Placental pericyte (primary cell): ENCODE results near the gene SAFB2. TPM values are rescaled to one million over a fixed set of nuclear protein-coding genes. Genes with fewer than 3 reads are reported as not detected.
A peak's percentile ranks its signal among the peaks of the same experiment; 100 is the strongest.

Source experiments
- small RNA-seq: library from RNA; depleted of rRNA; stranded (forward); fragments of <200 nt; gene quantifications from one replicate; pipeline ENCODE3, GENCODE V24; 2012; ENCODE audit warnings: low replicate concordance
- total RNA-seq: library from RNA; depleted of rRNA; stranded (reverse); fragments of >200 nt; gene quantifications from 2 replicates; pipeline ENCODE4 v1.2.3, GENCODE V29; 2012

The SAFB2 gene
- total RNA-seq: 34.8 and 38.8 TPM in 2 replicates

GRCh38 chr19:5622465-5623396, at the start of gene SAFB2, which contains the start of gene SAFB:
Gene SAFB2 (minus strand): TSS chr19:5622776. CDS start chr19:5622715, 61 bp downstream.
Gene SAFB (plus strand): TSS chr19:5623083. CDS start chr19:5623206, 123 bp downstream.

DNA sequence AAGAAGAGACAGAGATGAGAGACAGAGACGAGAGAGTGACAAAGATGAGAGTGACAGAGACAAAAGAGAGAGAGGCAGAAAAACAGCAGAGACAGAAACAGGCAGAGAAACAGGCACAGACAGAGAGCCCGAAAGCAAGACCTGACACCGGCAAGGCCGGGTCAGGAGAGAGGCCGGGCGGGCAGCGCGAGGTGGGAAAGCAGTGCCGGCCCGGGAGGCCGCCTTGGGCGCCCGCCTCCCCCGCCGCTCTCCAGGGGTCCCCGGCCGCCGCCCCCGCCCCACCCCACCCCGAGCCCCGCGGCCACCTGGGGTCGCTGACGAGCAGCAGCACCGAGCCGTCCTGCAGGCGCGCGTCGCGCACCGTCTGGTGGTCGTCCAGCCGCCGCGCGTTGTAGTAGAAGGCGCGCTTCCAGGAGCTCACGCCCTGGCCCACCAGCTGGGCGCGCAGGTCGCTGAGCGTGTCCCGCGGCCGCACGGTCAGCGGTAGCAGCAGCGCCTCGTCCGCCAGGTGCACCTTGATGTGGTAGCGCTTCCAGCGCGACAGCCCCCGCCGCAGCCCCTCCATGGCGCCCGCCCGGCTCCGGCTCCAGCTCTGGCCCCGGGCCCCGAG, 55.1 kb downstream of the SAFB2 start, which contains the start of gene TINCR:
TINCR (minus strand) TSS at position 594 of the 610 bp plus-strand sequence.

Small RNA genes within 50 kb of the gene (small RNA-seq; reads per million reads assigned to genes)
- 0.65 reads per million, percentile 28 among the genes with 10 or more reads in this experiment for gene SNRPEP4

Other genes starting within 250 kb of the SAFB2 start
- not detected in 2 replicates for gene ZNRF4, start 167.4 kb downstream of the SAFB2 start, total RNA-seq
- gene TINCR, start 54.8 kb downstream of the SAFB2 start, total RNA-seq: 0.22 and 0.57 TPM in 2 replicates
- gene SAFB, start 307 bp upstream of the SAFB2 start, total RNA-seq: 41.8 and 60.4 TPM in 2 replicates
- gene MICOS13, start 57.7 kb upstream of the SAFB2 start, total RNA-seq: 23.6 and 25.3 TPM in 2 replicates
- 9.2 TPM in 2 replicates for gene HSD11B1L, start 58.3 kb upstream of the SAFB2 start, total RNA-seq
- gene RPL36, start 67.5 kb upstream of the SAFB2 start, total RNA-seq: 150 and 194 TPM in 2 replicates
- 107 and 358 TPM in 2 replicates for gene LONP1, start 97.4 kb upstream of the SAFB2 start, total RNA-seq
- gene CATSPERD, start 97.9 kb upstream of the SAFB2 start, total RNA-seq: not detected in 2 replicates
- gene PRR22, start 162.0 kb upstream of the SAFB2 start, total RNA-seq: 0.66 and 0.86 TPM in 2 replicates
- 39.6 and 51.0 TPM in 2 replicates for gene DUS3L, start 168.4 kb upstream of the SAFB2 start, total RNA-seq
- 0.22 TPM in 1 of 2 replicates, not detected in the other for gene NRTN, start 182.3 kb upstream of the SAFB2 start, total RNA-seq
- gene FUT6, start 216.9 kb upstream of the SAFB2 start, total RNA-seq: not detected in 2 replicates
- not detected in 2 replicates for gene FUT3, start 228.7 kb upstream of the SAFB2 start, total RNA-seq
- gene FUT5, start 247.8 kb upstream of the SAFB2 start, total RNA-seq: not detected in 2 replicates